Loucy (cell line): ENCODE data around the gene MOSPD2.

Source experiments
- CTCF ChIP-seq: fragments of 200-600 bp; sonication (generic); conservative IDR thresholded peaks from 2 replicates; pipeline ENCODE4 v1.5.1; 2014; ENCODE audit warnings: mild to moderate bottlenecking, antibody characterized with exemption, low read length
- EZH2phosphoT487 ChIP-seq: fragments of 200-600 bp; IDR thresholded peaks from 2 replicates; pipeline ENCODE4 v1.6.1; 2018; ENCODE audit warnings: antibody characterized with exemption, mild to moderate bottlenecking, moderate library complexity, borderline replicate concordance

- TF ChIP-seq CTCF, result no peak
- no peak for TF ChIP-seq EZH2phosphoT487
Observed at GRCh38 chrX:14832586-14832985, 40.6 kb upstream of the MOSPD2 start.
